SK-N-SH (cell line): ENCODE results near the gene ARHGAP10.

ENCODE experiments used
- CTCF ChIP-seq: fragments of 200-600 bp; sonication (generic); IDR thresholded peaks from 2 replicates; pipeline ENCODE4 v1.6.1; 2017; ENCODE audit warnings: antibody characterized with exemption, mild to moderate bottlenecking, moderate library complexity
- RAD21 ChIP-seq: IDR thresholded peaks from 2 replicates; pipeline ENCODE4 v1.6.1; 2012; ENCODE audit warnings: mild to moderate bottlenecking, low read length
- RCOR1 ChIP-seq: fragments of 150-350 bp; IDR thresholded peaks from 2 replicates; pipeline ENCODE4 v1.6.1; 2017; ENCODE audit warnings: antibody characterized with exemption, low read length
- REST ChIP-seq: IDR thresholded peaks from 2 replicates; pipeline ENCODE4 v1.6.1; 2012; ENCODE audit warnings: mild to moderate bottlenecking, low read depth, low read length, moderate library complexity
- RFX5 ChIP-seq: IDR thresholded peaks from 2 replicates; pipeline ENCODE4 v1.6.1; 2012; ENCODE audit warnings: mild to moderate bottlenecking, improper control_type of control experiment, low read length
- TAF1 ChIP-seq: IDR thresholded peaks from 2 replicates; pipeline ENCODE4 v1.6.1; 2012; ENCODE audit warnings: low read depth, mild to moderate bottlenecking, low read length, moderate library complexity, borderline replicate concordance

GRCh38 chr4:147958489-147959065, 226.7 kb downstream of the ARHGAP10 start:
- no peak for TF ChIP-seq CTCF
- no peak for TF ChIP-seq REST
- no peak for TF ChIP-seq TAF1
- no peak for TF ChIP-seq RFX5
- no peak for TF ChIP-seq RAD21
- no peak for TF ChIP-seq RCOR1
